CD4-positive, alpha-beta T cell (primary cell): ENCODE data around the gene PLEKHA1. TPM values are rescaled to one million over a fixed set of nuclear protein-coding genes. Genes with fewer than 3 reads are reported as not detected.

Source experiments
- ATAC-seq: fragments of 200-7000 bp; cut with Tn5 transposase; one replicate; pipeline ENCODE4 v1.10.0; 2022; ENCODE audit warnings: mild to moderate bottlenecking; ENCODE audit not compliant: poor library complexity
- CTCF ChIA-PET: fragments of 350-600 bp; sonication (Branson Sonifier 250); formaldehyde crosslinking; loops from one replicate; lab custom pipeline; 2021; ENCODE audit warnings: antibody characterized with exemption, inconsistent platforms; lab: Charles Lee
- POLR2A ChIA-PET: fragments of 350-600 bp; sonication (Branson Sonifier 250); formaldehyde crosslinking; loops from one replicate; lab custom pipeline; 2021; ENCODE audit warnings: antibody characterized with exemption, inconsistent platforms; lab: Charles Lee
- DNase-seq, 14 experiments: peaks; one replicate each; pipeline ENCODE4 v3.0.0-alpha.2; 2013 to 2020; ENCODE audit warnings: mixed read lengths in 2 of 14
- H3K27ac ChIP-seq, 2 donors: one replicate each; pipeline versions ENCODE4 v1.5.1 to v1.7.0; 2013; ENCODE audit warnings: low read length in 2 of 2, low read depth in 1 of 2, mild to moderate bottlenecking in 1 of 2
- H3K27me3 ChIP-seq, 2 experiments: 1 replicate in 1 of 2; 2 replicates in 1 of 2; pipeline versions ENCODE4 v1.6.1 to v1.7.0; 2013; ENCODE audit warnings: low read length in 2 of 2, control low read depth in 1 of 2, mild to moderate bottlenecking in 1 of 2, moderate library complexity in 1 of 2; ENCODE audit not compliant: insufficient read depth in 2 of 2, control insufficient read depth in 1 of 2
- H3K36me3 ChIP-seq: one replicate; pipeline ENCODE4 v1.6.1; 2013; ENCODE audit warnings: low read length, control low read depth; ENCODE audit not compliant: insufficient read depth
- H3K4me1 ChIP-seq: one replicate; pipeline ENCODE4 v1.6.1; 2013; ENCODE audit warnings: low read length, control low read depth; ENCODE audit not compliant: insufficient read depth
- H3K4me3 ChIP-seq: one replicate; pipeline ENCODE4 v1.5.1; 2013; ENCODE audit warnings: mild to moderate bottlenecking, low read length, moderate library complexity
- H3K9me3 ChIP-seq, 2 experiments: 1 replicate in 1 of 2; 2 replicates in 1 of 2; pipeline versions ENCODE4 v1.6.1 to v1.7.0; 2013; ENCODE audit warnings: low read length in 2 of 2, mild to moderate bottlenecking in 2 of 2, control low read depth in 1 of 2, moderate library complexity in 1 of 2; ENCODE audit not compliant: control insufficient read depth in 1 of 2, insufficient read depth in 1 of 2
- H3K27ac Mint-ChIP-seq: one replicate; pipeline ENCODE4 v1.8.0; 2020; ENCODE audit warnings: mixed read lengths
- H3K27me3 Mint-ChIP-seq: one replicate; pipeline ENCODE4 v1.8.0; 2021; ENCODE audit warnings: mixed read lengths
- H3K36me3 Mint-ChIP-seq: one replicate; pipeline ENCODE4 v1.8.0; 2021; ENCODE audit warnings: low read depth, mixed read lengths
- H3K4me1 Mint-ChIP-seq: one replicate; pipeline ENCODE4 v1.8.0; 2021; ENCODE audit warnings: low read depth, mixed read lengths
- H3K4me3 Mint-ChIP-seq: one replicate; pipeline ENCODE4 v1.8.0; 2020; ENCODE audit warnings: mild to moderate bottlenecking, mixed read lengths
- H3K9me3 Mint-ChIP-seq: one replicate; pipeline ENCODE4 v1.8.0; 2020; ENCODE audit warnings: mixed read lengths
- intact Hi-C, 2 experiments: fragments of 100-400 bp; cut with DNase I in 1 of 2; cut with micrococcal nuclease in 1 of 2; formaldehyde crosslinking; loops; one replicate each; pipeline versions ENCODE4 v1.15.1 to v1.9.0; 2023 to 2025; cut with DNase I, micrococcal nuclease
- total RNA-seq, 174 experiments: library from RNA in 2 of 174; stranded (reverse) in 2 of 174; gene quantifications; one replicate each; pipeline ENCODE4 v1.2.3 and lab custom pipeline; 2021 to 2026
- TF ChIP-seq, protein P1 (sequence below): fragments of 200-600 bp; IDR thresholded peaks from one replicate; pipeline ENCODE4 v1.8.0; 2022; ENCODE audit warnings: antibody characterized with exemption, mild to moderate bottlenecking

The PLEKHA1 gene
- total RNA-seq, 2 experiments from 2014 or later = 24.9 to 26.8 TPM

- no peak for ATAC-seq
- ChIA-PET POLR2A (interaction anchor here (1.6 to 2.5 kb wide), 2 partner anchors 17 to 28 kb away, joined by 4 to 14 read pairs; partner anchors contain the start of gene PLEKHA1), CTCF (interaction anchor here (0.8 to 2.2 kb wide), 2 partner anchors 9 to 25 kb away, joined by 3 to 5 read pairs; no protein-coding TSS in a partner anchor)
- TF ChIP-seq, protein P1, sequence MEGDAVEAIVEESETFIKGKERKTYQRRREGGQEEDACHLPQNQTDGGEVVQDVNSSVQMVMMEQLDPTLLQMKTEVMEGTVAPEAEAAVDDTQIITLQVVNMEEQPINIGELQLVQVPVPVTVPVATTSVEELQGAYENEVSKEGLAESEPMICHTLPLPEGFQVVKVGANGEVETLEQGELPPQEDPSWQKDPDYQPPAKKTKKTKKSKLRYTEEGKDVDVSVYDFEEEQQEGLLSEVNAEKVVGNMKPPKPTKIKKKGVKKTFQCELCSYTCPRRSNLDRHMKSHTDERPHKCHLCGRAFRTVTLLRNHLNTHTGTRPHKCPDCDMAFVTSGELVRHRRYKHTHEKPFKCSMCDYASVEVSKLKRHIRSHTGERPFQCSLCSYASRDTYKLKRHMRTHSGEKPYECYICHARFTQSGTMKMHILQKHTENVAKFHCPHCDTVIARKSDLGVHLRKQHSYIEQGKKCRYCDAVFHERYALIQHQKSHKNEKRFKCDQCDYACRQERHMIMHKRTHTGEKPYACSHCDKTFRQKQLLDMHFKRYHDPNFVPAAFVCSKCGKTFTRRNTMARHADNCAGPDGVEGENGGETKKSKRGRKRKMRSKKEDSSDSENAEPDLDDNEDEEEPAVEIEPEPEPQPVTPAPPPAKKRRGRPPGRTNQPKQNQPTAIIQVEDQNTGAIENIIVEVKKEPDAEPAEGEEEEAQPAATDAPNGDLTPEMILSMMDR = no peak
- no peak overlapping the region for H3K27ac Mint-ChIP-seq
- peaks cover 39% of the 10 kb centered on the region for H3K36me3 Mint-ChIP-seq
- Histone ChIP-seq H3K27ac (no peak overlapping the region), H3K4me3 (no peak overlapping the region), H3K4me1 (peaks cover 26% of the 10 kb centered on the region), H3K9me3 (no peaks in the 10 kb centered on the region), H3K27me3 (no peaks in the 10 kb centered on the region), H3K36me3 (peaks cover 35% of the 10 kb centered on the region)
- intact Hi-C loops = no loop called here
- no peaks in the 10 kb centered on the region for H3K27me3 Mint-ChIP-seq
- H3K4me3 Mint-ChIP-seq = no peak overlapping the region
- H3K4me1 Mint-ChIP-seq = peaks cover 34% of the 10 kb centered on the region
- no peaks in the 10 kb centered on the region for H3K9me3 Mint-ChIP-seq
- no peak for DNase-seq
Observed at GRCh38 chr10:122402548-122403131, 28.1 kb downstream of the PLEKHA1 start.

DNA sequence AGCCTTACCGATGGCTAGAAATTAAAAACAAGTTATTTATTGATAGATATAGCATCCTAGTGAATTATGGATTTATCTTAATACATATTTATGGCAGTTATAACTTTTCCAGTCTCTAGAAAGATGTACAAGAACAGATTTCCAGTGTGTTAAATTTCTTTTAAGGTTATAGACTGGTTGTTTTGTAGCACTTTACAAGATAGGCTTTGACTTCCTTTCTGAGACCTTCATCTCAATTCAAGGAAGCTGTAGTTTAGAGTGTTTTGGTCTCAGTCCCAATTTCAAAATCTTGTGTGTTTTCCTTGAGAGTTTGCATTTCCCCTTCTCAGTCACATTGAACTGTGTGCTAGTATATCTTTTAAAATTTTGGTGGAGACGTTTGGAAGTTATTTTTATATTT lies 30.1 kb downstream of the PLEKHA1 start:
- no peak overlapping the region for H3K4me3 ChIP-seq
- ChIA-PET POLR2A (interaction anchor here (0.6 to 2.5 kb wide), 7 partner anchors 10 to 37 kb away, joined by 3 to 14 read pairs (median 3); partner anchors contain the start of gene PLEKHA1), CTCF (interaction anchor here (2.2 kb wide), 1 partner anchor 11 kb away, joined by 5 read pairs; no protein-coding TSS in a partner anchor)
- peaks cover 36% of the 10 kb centered on the region for H3K4me1 Mint-ChIP-seq
- no peaks in the 10 kb centered on the region for H3K27me3 ChIP-seq
- peaks cover 28% of the 10 kb centered on the region for H3K36me3 Mint-ChIP-seq
- no peaks in the 10 kb centered on the region for H3K27me3 Mint-ChIP-seq
- H3K4me3 Mint-ChIP-seq = no peak overlapping the region
- H3K9me3 Mint-ChIP-seq = no peaks in the 10 kb centered on the region
- peaks cover 26% of the 10 kb centered on the region for H3K4me1 ChIP-seq
- H3K9me3 ChIP-seq = no peaks in the 10 kb centered on the region
- TF ChIP-seq, protein P1 = no peak
- DNase-seq (no peak), ATAC-seq (no peak)
- H3K27ac Mint-ChIP-seq = no peak overlapping the region
- intact Hi-C loops = no loop called here
- H3K36me3 ChIP-seq = peaks cover 26% of the 10 kb centered on the region
- H3K27ac ChIP-seq = peak overlapping the region; percentile 3 to 8

DNA sequence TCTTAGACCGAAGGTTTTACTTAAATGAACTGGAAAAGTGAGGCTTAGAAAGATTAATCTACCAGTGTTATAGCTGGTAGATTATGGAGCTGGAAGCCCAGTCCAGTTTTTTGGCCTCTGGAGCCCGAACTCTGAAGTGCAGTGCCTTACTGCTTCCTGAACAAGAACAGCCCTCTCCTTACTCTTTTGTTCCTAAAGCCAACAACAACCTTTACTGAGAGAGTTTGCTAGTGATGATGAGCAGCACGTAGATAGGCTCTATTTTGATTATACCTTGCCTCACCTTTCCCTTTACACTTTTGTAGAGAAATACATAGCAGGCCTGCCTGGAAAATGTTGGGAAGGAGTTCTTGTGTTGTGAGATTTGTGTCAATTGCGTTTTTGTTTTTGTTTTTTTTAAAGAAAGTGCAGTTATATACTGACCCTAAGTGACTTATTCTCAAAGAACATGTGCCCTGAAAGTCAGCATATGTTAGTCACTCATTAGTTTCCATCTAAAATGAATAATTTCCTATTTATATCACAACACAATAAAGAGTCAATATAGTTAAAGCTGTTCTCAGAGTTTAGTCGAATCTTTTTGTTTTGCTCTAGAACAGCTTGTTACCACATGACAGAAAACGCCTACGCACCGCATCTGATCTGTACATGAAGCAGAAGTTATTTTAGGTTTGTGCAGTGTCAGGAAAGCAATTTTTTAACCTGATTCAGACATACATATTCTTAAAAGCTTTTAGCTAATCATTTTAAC lies 33.0 kb downstream of the PLEKHA1 start:
- peak overlapping the region; percentile 11 to 37 for H3K27ac ChIP-seq
- H3K9me3 Mint-ChIP-seq = no peaks in the 10 kb centered on the region
- peaks cover 50% of the 10 kb centered on the region for H3K36me3 Mint-ChIP-seq
- TF ChIP-seq, protein P1 = no peak
- no peak overlapping the region for H3K27ac Mint-ChIP-seq
- no peaks in the 10 kb centered on the region for H3K27me3 Mint-ChIP-seq
- intact Hi-C loops = no loop called here
- peak overlapping the region; percentile 27 for H3K4me3 Mint-ChIP-seq
- ATAC-seq = peak; percentile 88
- POLR2A ChIA-PET = interaction anchor here (0.6 to 2.2 kb wide), 7 partner anchors 9 to 33 kb away, joined by 3 to 23 read pairs (median 6); partner anchors contain the start of gene PLEKHA1
- no peaks in the 10 kb centered on the region for H3K27me3 ChIP-seq
- H3K9me3 ChIP-seq = no peaks in the 10 kb centered on the region
- H3K36me3 ChIP-seq = peaks cover 11% of the 10 kb centered on the region
- CTCF ChIA-PET = no interaction called here
- H3K4me1 ChIP-seq = peaks cover 22% of the 10 kb centered on the region
- no peak overlapping the region for H3K4me3 ChIP-seq
- peaks cover 53% of the 10 kb centered on the region for H3K4me1 Mint-ChIP-seq
- peak in 8 of 14 experiments; percentile 19 to 76 (median 41) for DNase-seq
